Measurements from ENCODE around the gene CHST12. TPM values are rescaled to one million over a fixed set of nuclear protein-coding genes. Genes with fewer than 3 reads are reported as not detected.

CHST12 gene
- total RNA-seq = 5.6 TPM

GRCh38 chr7:2403014-2403717, at the start of gene CHST12:
CHST12 (plus strand) TSS chr7:2403611; CDS start chr7:2432640, 29,029 bp downstream.

GRCh38 chr7:2354186-2354938, 49.0 kb upstream of the CHST12 start, which contains the start of gene EIF3B:
EIF3B (plus strand) TSS chr7:2354827; CDS start chr7:2354922, 95 bp downstream.

GRCh38 chr7:2476298-2476697, 72.9 kb downstream of the CHST12 start, which contains the start of gene GRIFIN:
GRIFIN (minus strand) TSS chr7:2476398; CDS start chr7:2476383, 15 bp downstream.

Small RNA genes lying within 50 kb of the gene (small RNA-seq; reads per million reads assigned to genes)
- gene AC004840.2 (ENCODE audit: low replicate concordance) = not detected

Other genes with a start within 250 kb of the CHST12 start
- gene MAD1L1, start 170.7 kb upstream of the CHST12 start, total RNA-seq = 36.9 TPM
- gene MRM2, start 161.4 kb upstream of the CHST12 start, total RNA-seq = 13.1 TPM
- gene NUDT1, start 161.4 kb upstream of the CHST12 start, total RNA-seq = 16.9 TPM
- 5.3 TPM for gene SNX8, start 89.2 kb upstream of the CHST12 start, total RNA-seq
- 70.4 TPM for gene EIF3B, start 48.8 kb upstream of the CHST12 start, total RNA-seq
- not detected for gene GRIFIN, start 72.8 kb downstream of the CHST12 start, total RNA-seq
- gene LFNG, start 116.2 kb downstream of the CHST12 start, total RNA-seq = 12.8 TPM
- gene BRAT1, start 151.9 kb downstream of the CHST12 start, total RNA-seq = 25.0 TPM
- gene IQCE, start 155.4 kb downstream of the CHST12 start, total RNA-seq = 34.7 TPM
- gene TTYH3, start 228.4 kb downstream of the CHST12 start, total RNA-seq = 77.0 TPM

Measured in parietal lobe (tissue), 2 donors.